ENCODE measurements around the gene RGS17.

The RGS17 gene

DNA sequence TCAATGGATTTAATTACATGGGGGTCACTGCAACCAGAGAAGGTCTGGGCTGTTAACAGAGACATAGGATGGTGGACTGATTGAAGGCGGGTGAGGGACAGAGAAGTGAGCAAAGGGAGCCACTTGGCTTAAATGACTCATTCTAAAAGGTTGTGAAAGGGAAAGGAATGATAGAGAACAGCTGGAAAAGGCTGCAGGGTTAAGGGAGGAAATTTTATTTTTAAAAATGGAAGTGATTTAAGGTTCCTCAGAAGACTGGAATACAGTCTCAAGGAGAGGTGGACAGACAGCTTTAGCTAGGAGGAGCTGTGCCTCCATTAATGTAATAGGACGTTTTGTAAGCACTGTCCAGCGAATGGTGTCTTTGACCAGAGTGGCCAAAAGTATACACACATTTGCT lies 46.7 kb downstream of the RGS17 start:
- no peak for DNase-seq (ENCODE audit: low read depth in 2 of 2)

- no peak for DNase-seq (ENCODE audit: low read depth in 2 of 2)
These were observed 47.2 kb downstream of the RGS17 start for GRCh38 chr6:153083869-153084268.

GRCh38 chr6:153081914-153082313 lies 49.2 kb downstream of the RGS17 start:
- no peak for DNase-seq (ENCODE audit: low read depth in 2 of 2)

GRCh38 chr6:153076431-153076830 lies 54.7 kb downstream of the RGS17 start:
- no peak for DNase-seq (ENCODE audit: low read depth in 2 of 2)

- DNase-seq (ENCODE audit: low read depth in 2 of 2) = no peak
These were observed 56.3 kb downstream of the RGS17 start for GRCh38 chr6:153074761-153075160.

DNA sequence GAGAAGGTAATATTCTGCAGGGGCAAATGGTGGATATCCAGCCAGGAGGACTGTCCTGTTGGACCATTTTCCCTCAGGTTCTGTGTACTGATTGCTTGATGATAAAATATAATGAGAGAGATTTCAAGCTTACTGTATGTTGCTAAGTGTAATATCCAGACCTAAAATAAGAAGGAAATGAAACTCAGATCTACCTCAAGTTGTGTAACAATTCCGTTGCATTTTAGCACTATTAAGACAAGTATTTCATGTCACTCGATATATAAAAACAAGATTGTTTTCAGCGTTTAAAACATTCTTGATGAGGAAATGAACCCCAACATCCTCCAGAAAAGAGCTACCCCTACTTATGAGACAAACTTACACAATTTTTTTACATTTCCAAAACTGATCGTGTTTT lies 57.2 kb downstream of the RGS17 start:
- no peak for DNase-seq (ENCODE audit: low read depth in 2 of 2)

DNA sequence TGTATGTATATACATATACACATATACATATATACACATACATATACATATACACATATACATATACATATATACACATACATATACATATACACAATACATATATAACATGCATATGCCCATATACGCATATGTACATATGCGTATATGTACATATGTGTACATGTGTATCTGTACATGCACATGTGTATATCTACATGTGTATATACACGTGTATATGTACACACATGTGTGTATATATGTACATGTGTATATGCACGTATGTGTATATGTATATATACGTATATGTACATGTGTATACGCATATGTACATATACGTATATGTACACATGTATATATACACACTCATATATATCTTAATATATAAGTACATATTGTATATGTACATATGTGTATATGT lies 60.3 kb downstream of the RGS17 start:
- DNase-seq (ENCODE audit: low read depth in 2 of 2) = no peak

GRCh38 chr6:153069897-153070296 lies 61.2 kb downstream of the RGS17 start:
- DNase-seq (ENCODE audit: low read depth in 2 of 2) = no peak

DNA sequence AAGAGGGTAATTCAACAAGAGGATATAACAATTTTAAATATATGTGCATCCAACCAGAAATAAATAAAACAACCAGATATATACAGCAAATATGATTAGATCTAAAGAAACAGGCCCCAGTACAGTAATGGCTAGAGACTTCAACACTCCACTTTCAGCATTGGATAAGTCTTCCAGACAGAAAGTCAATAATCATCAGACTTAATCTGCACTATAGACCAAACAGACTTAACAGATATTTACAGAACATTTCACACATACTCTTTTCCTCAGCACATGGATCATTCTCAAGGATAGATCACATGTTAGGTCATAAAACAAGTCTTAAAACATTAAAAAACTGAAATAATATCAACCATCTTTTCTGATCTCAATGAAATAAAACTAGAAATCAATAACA lies 65.9 kb downstream of the RGS17 start:
- no peak for DNase-seq (ENCODE audit: low read depth in 2 of 2)

DNA sequence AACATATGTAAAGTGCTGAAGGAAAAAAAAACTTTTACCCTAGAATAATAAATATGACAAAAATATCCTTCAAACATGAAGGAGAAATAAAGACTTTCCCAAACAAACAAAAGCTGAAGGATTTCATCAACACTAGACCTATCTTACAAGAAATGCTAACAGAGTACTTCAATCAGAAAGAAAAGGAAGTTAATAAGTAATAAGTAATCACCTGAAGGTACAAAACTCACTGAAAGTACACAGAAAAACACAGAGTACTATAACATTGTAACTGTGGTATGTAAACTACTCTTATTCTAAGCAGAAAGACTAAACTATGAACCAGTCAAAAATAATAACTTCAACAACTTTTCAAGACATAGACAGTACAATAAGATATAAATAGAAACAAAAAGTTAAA lies 67.1 kb downstream of the RGS17 start:
- DNase-seq (ENCODE audit: low read depth in 2 of 2) = no peak

GRCh38 chr6:153062516-153062915 lies 68.6 kb downstream of the RGS17 start:
- no peak for DNase-seq (ENCODE audit: low read depth in 2 of 2)

DNA sequence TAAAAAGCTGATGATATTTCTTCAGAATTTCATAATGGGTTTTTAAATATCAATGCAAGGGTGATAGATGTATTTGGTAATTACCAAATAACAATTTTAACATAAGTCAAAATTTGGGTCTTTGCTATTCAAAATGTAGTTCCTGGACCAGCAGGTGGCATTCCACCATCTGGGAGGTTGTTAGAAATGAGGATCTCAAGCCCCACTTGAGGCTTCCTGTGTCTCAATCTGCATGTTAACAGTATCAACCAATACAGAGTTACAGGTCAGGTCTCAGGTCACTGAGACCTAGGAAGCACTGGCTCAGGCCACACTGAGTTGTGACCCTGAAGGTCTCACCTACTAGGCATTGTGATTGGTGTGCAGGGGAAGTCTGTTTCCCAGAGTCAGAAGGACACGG lies 71.3 kb downstream of the RGS17 start:
- no peak for DNase-seq (ENCODE audit: low read depth in 2 of 2)

GRCh38 chr6:153059311-153059710 lies 71.8 kb downstream of the RGS17 start:
- no peak for DNase-seq (ENCODE audit: low read depth in 2 of 2)

- DNase-seq (ENCODE audit: low read depth in 2 of 2) = no peak
These were observed 72.2 kb downstream of the RGS17 start for GRCh38 chr6:153058909-153059308.

DNA sequence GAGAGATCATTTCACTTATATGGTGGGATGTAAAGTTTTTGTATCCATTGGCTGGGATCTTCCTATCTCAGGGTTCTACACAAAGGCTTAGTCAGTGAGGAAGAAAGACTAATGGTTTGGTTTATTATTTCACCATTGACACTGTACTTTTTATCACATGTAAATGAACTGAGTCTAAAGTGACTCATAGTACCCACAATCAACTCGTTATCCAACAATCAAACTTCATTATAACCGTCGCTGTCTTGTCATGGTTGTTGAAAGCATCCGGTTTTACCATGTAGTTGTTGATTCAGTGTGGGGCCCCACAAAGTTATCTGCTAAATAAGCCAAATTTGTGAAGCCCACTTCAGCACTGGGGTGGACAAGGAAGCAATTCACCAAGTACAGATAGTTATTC lies 72.8 kb downstream of the RGS17 start:
- DNase-seq (ENCODE audit: low read depth in 2 of 2) = no peak

DNA sequence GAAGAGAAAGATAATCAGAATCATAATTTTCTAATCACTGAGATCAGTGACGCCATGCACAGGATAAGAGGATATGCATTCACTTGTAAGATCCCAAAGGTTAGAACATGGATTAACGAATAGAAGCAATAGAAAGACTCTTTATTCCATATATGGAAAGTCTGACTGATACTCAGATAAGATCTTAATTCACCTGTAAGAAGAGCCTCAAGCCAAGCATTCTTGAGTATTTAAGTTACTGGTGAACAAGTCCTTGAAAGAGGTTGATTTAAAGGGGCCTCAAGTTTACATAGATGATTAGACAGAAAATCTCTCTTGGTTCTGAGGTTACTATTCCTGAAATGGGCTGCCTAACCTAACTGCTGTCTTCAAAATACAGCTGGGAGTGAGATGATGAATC lies 74.8 kb downstream of the RGS17 start:
- no peak for DNase-seq (ENCODE audit: low read depth in 2 of 2)

DNA sequence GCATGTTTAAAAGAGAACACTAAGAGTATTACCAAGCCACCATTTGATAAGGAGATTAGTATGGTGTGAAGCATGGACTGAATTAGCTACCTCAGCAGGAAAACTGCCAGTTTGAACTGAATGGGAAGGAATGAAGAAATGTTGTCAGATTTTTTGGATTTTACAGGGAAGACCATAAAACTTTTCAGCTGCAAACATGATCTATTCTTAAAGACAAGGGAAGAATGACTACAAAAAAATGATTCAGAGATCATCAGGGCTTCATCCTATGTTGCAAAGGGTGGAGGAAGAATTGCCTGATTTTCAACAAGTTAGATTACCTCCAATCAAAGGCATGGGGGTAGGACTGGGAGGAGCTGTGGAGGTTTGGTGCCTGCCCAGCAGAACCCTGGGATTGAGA lies 79.3 kb downstream of the RGS17 start:
- DNase-seq (ENCODE audit: low read depth in 2 of 2) = no peak

DNA sequence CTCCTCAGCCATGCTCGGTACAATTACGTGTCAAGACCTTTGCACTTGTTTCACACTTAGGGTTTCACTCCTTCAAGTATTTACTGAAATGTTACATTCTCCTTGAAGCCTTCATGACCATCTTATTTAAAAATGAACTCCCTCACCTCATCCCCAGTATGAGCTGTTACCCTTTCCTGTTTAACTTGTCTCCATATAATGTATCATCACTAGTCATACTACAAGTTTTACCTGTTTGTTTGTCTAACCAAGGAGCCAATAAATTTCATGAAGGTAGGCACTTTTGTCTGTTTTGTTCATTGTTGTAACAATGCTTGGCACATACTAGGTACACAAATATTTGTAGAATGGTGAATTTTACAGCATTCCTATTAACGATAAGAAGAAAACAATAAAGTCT lies 82.5 kb downstream of the RGS17 start:
- no peak for DNase-seq (ENCODE audit: low read depth in 2 of 2)

DNA sequence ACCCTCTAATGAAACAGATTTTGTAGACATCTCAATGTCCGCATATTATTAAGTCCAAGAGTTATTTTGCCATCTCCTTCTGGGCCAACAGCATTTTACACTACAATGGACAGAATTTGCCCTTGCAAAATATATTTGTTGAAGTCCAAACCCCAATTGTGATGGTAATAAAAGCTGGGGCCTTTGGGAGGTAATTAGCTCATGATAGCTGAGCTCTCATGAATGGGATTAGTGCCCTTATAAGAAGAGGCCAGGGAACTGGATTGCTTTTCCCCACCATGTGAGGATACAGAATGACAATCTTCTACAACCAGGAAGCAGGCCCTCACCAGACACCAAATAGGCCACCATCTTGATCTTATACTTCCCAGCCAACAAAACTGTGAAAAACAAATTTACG lies 83.7 kb downstream of the RGS17 start:
- no peak for DNase-seq (ENCODE audit: low read depth in 2 of 2)

GRCh38 chr6:153045271-153045670 lies 85.8 kb downstream of the RGS17 start:
- no peak for DNase-seq (ENCODE audit: low read depth in 2 of 2)

- no peak for DNase-seq (ENCODE audit: low read depth in 2 of 2)
These were observed 86.8 kb downstream of the RGS17 start for GRCh38 chr6:153044295-153044694.

- DNase-seq (ENCODE audit: low read depth in 2 of 2) = no peak
These were observed 87.4 kb downstream of the RGS17 start for GRCh38 chr6:153043719-153044118.

DNA sequence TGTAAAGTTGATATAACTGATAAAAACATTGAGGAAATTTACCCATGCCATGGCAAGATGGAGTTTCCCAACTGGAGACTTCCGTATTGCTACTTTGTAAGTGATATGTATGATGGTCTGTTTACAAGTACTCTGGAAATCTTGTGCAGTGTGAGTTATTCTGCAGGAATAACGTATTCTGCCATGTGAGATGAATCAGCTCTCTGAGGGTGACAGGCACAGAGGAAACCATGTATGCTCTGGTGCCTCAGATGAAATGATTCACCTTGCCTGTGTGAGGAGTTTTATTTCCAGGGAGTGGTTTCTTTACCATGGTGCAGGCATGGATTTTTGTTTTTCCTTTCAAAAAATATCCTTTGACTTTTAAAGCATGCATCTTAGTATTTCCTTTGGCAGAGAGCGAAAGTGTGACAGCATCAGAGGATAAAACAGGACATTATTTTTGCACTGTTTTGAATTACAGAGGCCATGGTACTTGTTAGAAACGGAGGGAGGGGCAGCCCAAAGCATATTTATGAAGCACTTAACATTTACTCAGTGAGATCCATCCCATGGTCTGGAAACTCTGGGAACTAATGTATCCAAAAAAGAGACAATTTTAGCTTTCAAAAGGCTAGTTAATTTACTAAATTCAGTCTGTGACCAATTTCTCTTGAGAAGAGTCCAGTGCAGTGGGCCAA lies 92.6 kb downstream of the RGS17 start:
- no peak for DNase-seq (ENCODE audit: low read depth in 2 of 2)

GRCh38 chr6:153034139-153034538 lies 96.9 kb downstream of the RGS17 start:
- no peak for DNase-seq (ENCODE audit: low read depth in 2 of 2)

All from stimulated activated CD8-positive, alpha-beta memory T cell treated with anti-CD3 and anti-CD28 coated beads, Interleukin-2, amount 100 ng/mL, for 1 hour (primary cell).